Sciatic nerve (tissue), 2 donors: ENCODE data around the gene PAK4. TPM values are rescaled to one million over a fixed set of nuclear protein-coding genes. Genes with fewer than 3 reads are reported as not detected.

ENCODE experiments used
- ATAC-seq: fragments of 200-7000 bp; cut with Tn5 transposase; one replicate; pipeline ENCODE4 v1.9.1; 2020; ENCODE audit warnings: mild to moderate bottlenecking, moderate library complexity
- DNase-seq: peaks from one replicate; pipeline ENCODE4 v3.0.0-alpha.2; 2020; ENCODE audit warnings: low spot score
- intact Hi-C: fragments of 100-400 bp; cut with DNase I; formaldehyde crosslinking; loops from one replicate; pipeline ENCODE4 v1.14.2; 2022
- total RNA-seq: library from RNA; stranded (reverse); fragmentation: NEBNext Ultra II Directional; extraction: Animal tissue kit (Norgen Biotek cat#: 25700); gene quantifications from one replicate; pipeline ENCODE4 v1.2.1, GENCODE V29; 2021
- donor health status: DM: no; HTN: no; CAD: no.
- donor health status: DM: no; HTN: no; CAD: no.

PAK4 gene
- total RNA-seq, 1 donor from 2014 or later = 43.5 TPM

- ATAC-seq (no peak), DNase-seq (no peak)
- intact Hi-C loops = no loop called here
These were observed 46.2 kb downstream of the PAK4 start for GRCh38 chr19:39171479-39172465.

- DNase-seq = no peak
- ATAC-seq = no peak
- intact Hi-C loops = no loop called here
These were observed 47.3 kb downstream of the PAK4 start for GRCh38 chr19:39172700-39173501.

DNA sequence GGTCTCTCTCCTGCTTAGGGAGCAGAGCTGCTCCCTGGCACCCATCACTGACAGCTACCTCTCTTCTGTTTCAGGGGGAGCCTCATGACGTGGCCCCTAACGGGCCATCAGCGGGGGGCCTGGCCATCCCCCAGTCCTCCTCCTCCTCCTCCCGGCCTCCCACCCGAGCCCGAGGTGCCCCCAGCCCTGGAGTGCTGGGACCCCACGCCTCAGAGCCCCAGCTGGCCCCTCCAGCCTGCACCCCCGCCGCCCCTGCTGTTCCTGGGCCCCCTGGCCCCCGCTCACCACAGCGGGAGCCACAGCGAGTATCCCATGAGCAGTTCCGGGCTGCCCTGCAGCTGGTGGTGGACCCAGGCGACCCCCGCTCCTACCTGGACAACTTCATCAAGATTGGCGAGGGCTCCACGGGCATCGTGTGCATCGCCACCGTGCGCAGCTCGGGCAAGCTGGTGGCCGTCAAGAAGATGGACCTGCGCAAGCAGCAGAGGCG is 48.0 kb downstream of the PAK4 start:
- DNase-seq (no peak), ATAC-seq (no peak)
- intact Hi-C loops = no loop called here

DNA sequence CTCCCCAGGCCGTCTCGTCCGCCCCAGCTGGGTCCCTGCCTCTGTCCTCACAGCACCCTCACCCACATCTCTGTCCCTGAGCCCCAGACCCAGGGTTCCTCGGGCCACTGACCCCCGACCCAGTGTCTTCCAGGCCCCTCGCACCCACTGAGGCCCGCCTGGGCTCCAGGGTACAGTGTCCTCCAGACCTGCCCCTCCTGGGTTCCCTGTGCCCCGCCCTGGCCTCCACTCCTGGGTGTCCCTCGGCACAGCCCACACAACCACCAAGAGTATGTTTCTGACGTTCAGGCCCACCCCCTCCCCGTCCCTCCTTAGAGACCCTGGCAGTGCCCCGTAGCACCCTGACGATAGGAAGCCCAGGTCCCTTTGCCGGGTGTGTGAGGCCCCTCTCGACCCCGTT is 48.6 kb downstream of the PAK4 start:
- no peak for ATAC-seq
- intact Hi-C loops = no loop called here
- no peak for DNase-seq

DNA sequence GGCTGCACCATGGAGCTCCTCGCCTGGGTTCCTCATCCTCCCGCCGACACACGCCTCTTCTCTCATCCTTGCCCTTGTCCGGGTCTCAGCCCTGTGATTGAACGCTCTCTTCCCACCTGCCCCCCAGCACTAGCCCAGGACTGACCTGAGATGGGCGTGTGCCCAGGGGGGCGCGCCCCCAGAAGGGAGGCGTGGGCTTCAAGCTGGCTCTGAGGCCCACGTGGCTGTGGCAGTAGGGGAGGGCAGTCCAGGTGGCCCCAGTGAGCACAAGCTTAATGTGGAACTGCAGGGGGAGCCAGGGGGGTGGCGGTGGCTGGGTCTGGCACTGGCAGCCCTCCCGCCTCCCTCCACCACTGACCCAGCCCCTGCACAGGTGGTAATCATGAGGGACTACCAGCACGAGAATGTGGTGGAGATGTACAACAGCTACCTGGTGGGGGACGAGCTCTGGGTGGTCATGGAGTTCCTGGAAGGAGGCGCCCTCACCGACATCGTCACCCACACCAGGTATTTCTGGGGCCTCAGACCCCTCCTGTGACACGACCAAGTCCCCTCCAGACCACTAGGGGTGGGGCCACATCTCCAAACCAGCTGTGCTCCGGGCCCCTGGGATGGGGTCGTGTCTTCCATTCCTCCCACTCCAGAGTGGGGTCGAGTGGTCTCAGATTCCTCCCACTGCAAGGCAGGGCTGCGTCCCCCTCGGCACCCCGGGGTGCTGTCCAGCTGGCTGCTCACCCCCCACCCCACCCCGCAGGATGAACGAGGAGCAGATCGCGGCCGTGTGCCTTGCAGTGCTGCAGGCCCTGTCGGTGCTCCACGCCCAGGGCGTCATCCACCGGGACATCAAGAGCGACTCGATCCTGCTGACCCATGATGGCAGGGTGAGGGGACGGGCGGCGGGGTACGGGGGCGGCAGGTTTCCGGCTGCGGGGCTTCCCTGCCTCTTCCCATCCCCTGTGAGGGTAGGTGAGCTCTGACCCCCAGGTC is 49.3 kb downstream of the PAK4 start:
- intact Hi-C loops = no loop called here
- DNase-seq (no peak), ATAC-seq (no peak)

GRCh38 chr19:39175564-39175963 is 50.0 kb downstream of the PAK4 start:
- DNase-seq (no peak), ATAC-seq (no peak)
- intact Hi-C loops = no loop called here

GRCh38 chr19:39177110-39177699 is 51.6 kb downstream of the PAK4 start:
- no peak for ATAC-seq
- DNase-seq = no peak
- intact Hi-C loops = no loop called here

- intact Hi-C loops = no loop called here
- ATAC-seq (no peak), DNase-seq (no peak)
These were observed 52.1 kb downstream of the PAK4 start for GRCh38 chr19:39177736-39178135.

- intact Hi-C loops = no loop called here
- DNase-seq (no peak), ATAC-seq (no peak)
These were observed 52.9 kb downstream of the PAK4 start for GRCh38 chr19:39178296-39179006.

- ATAC-seq (no peak), DNase-seq (no peak)
- intact Hi-C loops = loop anchor here (10.0 kb wide), 2 partner anchors 55 to 235 kb away; partner anchors contain the start of gene PAK4
These were observed 54.2 kb downstream of the PAK4 start for GRCh38 chr19:39179754-39180153.

DNA sequence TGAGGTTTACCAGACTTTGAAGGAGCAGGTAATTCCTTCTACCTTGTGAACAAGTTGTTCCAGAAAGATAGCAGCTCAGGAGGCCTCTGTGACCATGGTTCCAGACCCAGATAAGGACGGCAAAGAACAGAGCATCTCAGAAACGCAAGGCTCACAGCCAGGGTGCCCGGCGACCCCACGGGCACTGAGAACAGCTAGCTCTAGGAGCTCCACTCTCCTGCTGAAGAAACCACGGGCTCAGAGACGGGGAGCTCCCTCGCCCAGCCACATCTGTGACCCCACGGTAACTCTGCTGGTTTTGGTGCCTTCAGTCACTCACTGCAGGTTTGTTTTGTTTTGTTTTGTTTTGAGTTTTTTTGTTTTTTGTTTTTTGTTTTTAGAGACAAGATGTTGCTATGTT is 55.2 kb downstream of the PAK4 start:
- DNase-seq (no peak), ATAC-seq (no peak)
- intact Hi-C loops = loop anchor here (10.0 kb wide), 2 partner anchors 56 to 236 kb away; partner anchors contain the start of gene PAK4

DNA sequence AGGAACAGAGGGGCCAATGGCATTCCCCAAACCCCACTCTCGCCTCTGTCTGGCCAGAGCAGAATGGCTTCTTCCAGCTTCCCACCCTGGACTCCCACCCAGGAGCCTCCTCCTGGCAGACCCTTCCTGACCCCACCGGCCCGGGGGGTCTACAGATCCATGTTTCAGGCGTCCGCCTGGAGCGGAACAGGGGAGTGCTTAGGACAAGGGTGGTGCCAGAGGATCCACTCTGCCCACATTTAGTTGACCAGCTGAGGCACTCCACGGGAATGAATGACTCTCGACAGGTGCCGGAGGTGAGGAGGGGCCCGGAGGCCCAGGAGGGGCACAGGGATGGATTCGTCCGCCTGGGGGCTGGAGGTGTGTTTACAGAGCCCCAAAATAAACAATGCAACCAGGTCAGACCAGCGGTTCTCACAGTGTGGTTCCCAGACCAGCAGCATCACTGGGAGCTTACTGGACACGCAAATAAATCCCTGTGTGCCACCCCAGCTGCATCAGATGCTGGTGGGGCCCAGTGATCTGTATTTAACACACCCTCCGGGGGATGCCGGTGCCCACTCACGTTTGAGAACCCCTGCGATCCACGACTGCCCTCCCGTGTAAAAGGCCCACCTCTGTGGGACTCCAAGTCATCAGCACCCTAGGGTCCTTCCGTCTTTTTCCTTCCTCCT is 56.1 kb downstream of the PAK4 start:
- intact Hi-C loops = loop anchor here (10.0 kb wide), 2 partner anchors 57 to 237 kb away; partner anchors contain the start of gene PAK4
- ATAC-seq = no peak
- no peak for DNase-seq

DNA sequence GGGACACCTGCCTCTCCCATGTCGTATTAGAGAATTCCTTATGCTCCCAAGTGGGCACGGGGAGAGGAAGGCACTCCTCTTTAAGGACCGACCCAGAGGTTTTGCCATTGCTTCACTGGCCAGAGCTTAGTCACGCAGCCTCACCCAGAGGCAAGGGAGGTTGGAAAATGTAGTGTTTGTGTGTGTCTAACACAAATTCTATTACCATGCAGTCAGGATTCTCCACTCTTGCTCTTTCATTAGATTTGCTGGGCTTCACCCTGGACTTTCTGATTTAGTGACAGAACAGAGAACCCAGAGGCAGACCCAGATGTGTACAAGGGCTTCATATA is 56.6 kb downstream of the PAK4 start:
- ATAC-seq (peak; percentile 16), DNase-seq (no peak)
- intact Hi-C loops = loop anchor here (10.0 kb wide), 2 partner anchors 57 to 237 kb away; partner anchors contain the start of gene PAK4

DNA sequence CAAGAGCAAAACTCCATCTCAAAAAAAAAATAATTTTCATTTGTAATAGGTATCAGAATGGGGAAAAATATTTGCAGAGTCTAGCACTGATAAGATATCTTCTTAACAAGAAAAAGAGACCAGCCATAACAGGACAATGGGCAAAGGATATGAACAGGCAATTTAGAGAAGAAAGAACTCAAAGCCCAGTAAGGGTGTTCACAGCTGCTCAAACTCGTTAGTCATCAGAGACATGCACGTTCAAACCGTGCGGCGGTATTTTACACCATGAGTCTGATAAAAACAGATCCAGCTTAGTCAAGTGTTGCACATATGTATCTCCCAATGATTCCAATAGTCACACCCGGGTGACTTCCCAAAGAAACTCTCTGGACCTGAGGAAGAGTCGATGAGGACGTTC is 57.5 kb downstream of the PAK4 start:
- DNase-seq (no peak), ATAC-seq (no peak)
- intact Hi-C loops = loop anchor here (10.0 kb wide), 2 partner anchors 58 to 238 kb away; partner anchors contain the start of gene PAK4

- ATAC-seq (no peak), DNase-seq (no peak)
- intact Hi-C loops = loop anchor here (10.0 kb wide), 2 partner anchors 62 to 242 kb away; partner anchors contain the start of gene PAK4
These were observed 60.8 kb downstream of the PAK4 start for GRCh38 chr19:39186391-39186790.

- ATAC-seq (peak; percentile 22), DNase-seq (no peak)
- intact Hi-C loops = loop anchor here (10.0 kb wide), 2 partner anchors 63 to 243 kb away; partner anchors contain the start of gene PAK4
These were observed 62.0 kb downstream of the PAK4 start for GRCh38 chr19:39187552-39187943.

DNA sequence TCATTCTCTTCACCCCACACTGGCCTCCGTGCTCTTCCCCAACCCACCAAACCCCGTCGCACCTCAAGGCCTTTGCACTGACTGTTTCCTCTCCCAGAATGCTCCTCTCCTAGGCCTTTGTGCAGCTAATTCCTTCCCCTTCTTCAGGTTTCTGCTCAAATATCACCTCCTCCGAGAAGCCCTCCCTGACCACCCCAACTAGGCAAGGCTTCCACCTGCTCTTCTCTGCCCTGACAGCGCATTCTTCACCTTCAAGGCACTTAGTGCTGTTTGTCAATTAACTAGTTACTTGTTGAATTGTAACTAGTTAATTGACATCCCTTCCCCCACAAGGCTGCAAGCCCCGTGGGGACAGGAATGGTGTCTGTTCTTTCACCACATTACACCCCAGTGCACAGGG is 63.4 kb downstream of the PAK4 start:
- no peak for ATAC-seq
- DNase-seq = no peak
- intact Hi-C loops = loop anchor here (10.0 kb wide), 2 partner anchors 64 to 244 kb away; partner anchors contain the start of gene PAK4
